ENCODE results near the gene PCID2. TPM values are rescaled to one million over a fixed set of nuclear protein-coding genes. Genes with fewer than 3 reads are reported as not detected.
A peak's percentile ranks its signal among the peaks of the same experiment; 100 is the strongest.

The PCID2 gene
- total and polyA plus RNA-seq, 2 of the 13 experiments (the other 11 are each of a cell fraction or from before 2014, with no cell fraction given) = 65.0 to 111 TPM

DNA sequence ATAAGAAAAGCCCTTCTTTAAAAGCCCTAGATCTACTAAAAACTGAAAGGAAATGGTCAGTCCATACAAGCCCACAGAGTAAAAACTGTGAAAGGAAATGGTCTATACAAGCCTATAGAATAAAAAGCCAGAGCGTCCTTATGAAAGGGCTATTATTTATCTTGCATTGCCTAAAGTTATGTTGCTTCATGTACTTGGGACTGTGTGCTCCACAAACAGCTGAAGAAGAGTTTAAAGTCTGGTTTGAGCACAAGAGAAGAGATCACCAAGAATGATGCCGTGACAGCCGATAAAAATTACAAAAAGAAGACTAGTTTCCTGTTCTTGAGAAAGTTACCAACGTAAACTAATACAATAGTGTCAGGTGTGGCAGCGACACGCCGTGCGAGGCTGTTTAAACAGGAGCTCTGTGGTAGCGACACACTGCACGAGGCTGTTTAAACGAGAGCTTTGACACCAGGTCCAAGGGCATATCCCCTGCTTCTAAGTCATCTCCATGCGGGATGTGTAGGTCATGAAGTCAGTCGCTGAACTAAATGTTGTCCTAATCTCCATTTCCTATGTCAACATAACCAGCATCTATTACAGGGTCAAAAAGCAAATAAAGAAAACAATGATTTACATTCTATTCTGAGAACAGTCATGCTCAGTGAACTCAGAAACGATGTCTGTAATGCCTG, 24.9 kb downstream of the PCID2 start (continued):
- TF ChIP-seq TCF12 (IDR thresholded peaks at IDR 0.05) (no peak), TCF12 (CRISPR knock-in tag; IDR thresholded peaks at IDR 0.05) (no peak), TAF1 (CRISPR knock-in tag; IDR thresholded peaks at IDR 0.05) (no peak), ZNF264 (CRISPR knock-in tag; IDR thresholded peaks at IDR 0.05) (peak; percentile 42; the same call in 1 of the 2 replicates), BORCS8-MEF2B (CRISPR knock-in tag; IDR thresholded peaks at IDR 0.05) (no peak), ZNF563 (CRISPR knock-in tag; IDR thresholded peaks at IDR 0.05) (0 out of 2 replicates have a peak, but pooled peaks have one; percentile 41), ZNF557 (CRISPR knock-in tag; IDR thresholded peaks at IDR 0.05) (0 out of 2 replicates have a peak, but pooled peaks have one; percentile 17), PHF5A (CRISPR knock-in tag; IDR thresholded peaks at IDR 0.05; ENCODE audit: low read depth, unreplicated experiment) (peak; percentile 17), FOXO4 (CRISPR knock-in tag; conservative IDR thresholded peaks at IDR 0.05) (no peak), KMT2B (CRISPR knock-in tag; IDR thresholded peaks at IDR 0.05) (0 out of 2 replicates have a peak, but pooled peaks have one; percentile 28), ZNF883 (CRISPR knock-in tag; IDR thresholded peaks at IDR 0.05; ENCODE audit: not compliant biosample characterization) (no peak), ZSCAN31 (CRISPR knock-in tag; IDR thresholded peaks at IDR 0.05; ENCODE audit: low read depth) (no peak)
- TF ChIP-seq, protein P1, sequence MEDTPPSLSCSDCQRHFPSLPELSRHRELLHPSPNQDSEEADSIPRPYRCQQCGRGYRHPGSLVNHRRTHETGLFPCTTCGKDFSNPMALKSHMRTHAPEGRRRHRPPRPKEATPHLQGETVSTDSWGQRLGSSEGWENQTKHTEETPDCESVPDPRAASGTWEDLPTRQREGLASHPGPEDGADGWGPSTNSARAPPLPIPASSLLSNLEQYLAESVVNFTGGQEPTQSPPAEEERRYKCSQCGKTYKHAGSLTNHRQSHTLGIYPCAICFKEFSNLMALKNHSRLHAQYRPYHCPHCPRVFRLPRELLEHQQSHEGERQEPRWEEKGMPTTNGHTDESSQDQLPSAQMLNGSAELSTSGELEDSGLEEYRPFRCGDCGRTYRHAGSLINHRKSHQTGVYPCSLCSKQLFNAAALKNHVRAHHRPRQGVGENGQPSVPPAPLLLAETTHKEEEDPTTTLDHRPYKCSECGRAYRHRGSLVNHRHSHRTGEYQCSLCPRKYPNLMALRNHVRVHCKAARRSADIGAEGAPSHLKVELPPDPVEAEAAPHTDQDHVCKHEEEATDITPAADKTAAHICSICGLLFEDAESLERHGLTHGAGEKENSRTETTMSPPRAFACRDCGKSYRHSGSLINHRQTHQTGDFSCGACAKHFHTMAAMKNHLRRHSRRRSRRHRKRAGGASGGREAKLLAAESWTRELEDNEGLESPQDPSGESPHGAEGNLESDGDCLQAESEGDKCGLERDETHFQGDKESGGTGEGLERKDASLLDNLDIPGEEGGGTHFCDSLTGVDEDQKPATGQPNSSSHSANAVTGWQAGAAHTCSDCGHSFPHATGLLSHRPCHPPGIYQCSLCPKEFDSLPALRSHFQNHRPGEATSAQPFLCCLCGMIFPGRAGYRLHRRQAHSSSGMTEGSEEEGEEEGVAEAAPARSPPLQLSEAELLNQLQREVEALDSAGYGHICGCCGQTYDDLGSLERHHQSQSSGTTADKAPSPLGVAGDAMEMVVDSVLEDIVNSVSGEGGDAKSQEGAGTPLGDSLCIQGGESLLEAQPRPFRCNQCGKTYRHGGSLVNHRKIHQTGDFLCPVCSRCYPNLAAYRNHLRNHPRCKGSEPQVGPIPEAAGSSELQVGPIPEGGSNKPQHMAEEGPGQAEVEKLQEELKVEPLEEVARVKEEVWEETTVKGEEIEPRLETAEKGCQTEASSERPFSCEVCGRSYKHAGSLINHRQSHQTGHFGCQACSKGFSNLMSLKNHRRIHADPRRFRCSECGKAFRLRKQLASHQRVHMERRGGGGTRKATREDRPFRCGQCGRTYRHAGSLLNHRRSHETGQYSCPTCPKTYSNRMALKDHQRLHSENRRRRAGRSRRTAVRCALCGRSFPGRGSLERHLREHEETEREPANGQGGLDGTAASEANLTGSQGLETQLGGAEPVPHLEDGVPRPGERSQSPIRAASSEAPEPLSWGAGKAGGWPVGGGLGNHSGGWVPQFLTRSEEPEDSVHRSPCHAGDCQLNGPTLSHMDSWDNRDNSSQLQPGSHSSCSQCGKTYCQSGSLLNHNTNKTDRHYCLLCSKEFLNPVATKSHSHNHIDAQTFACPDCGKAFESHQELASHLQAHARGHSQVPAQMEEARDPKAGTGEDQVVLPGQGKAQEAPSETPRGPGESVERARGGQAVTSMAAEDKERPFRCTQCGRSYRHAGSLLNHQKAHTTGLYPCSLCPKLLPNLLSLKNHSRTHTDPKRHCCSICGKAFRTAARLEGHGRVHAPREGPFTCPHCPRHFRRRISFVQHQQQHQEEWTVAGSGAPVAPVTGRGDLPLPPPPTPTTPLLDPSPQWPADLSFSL (CRISPR knock-in tag; IDR thresholded peaks at IDR 0.05) = no peak
- TF ChIP-seq, protein P2, sequence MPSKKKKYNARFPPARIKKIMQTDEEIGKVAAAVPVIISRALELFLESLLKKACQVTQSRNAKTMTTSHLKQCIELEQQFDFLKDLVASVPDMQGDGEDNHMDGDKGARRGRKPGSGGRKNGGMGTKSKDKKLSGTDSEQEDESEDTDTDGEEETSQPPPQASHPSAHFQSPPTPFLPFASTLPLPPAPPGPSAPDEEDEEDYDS (CRISPR knock-in tag; IDR thresholded peaks at IDR 0.05) = no peak
- TF ChIP-seq, protein P3, sequence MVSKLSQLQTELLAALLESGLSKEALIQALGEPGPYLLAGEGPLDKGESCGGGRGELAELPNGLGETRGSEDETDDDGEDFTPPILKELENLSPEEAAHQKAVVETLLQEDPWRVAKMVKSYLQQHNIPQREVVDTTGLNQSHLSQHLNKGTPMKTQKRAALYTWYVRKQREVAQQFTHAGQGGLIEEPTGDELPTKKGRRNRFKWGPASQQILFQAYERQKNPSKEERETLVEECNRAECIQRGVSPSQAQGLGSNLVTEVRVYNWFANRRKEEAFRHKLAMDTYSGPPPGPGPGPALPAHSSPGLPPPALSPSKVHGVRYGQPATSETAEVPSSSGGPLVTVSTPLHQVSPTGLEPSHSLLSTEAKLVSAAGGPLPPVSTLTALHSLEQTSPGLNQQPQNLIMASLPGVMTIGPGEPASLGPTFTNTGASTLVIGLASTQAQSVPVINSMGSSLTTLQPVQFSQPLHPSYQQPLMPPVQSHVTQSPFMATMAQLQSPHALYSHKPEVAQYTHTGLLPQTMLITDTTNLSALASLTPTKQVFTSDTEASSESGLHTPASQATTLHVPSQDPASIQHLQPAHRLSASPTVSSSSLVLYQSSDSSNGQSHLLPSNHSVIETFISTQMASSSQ (IDR thresholded peaks at IDR 0.05; ENCODE audit: low read depth) = no peak
- TF ChIP-seq, protein P3 (CRISPR knock-in tag; IDR thresholded peaks at IDR 0.05; ENCODE audit: borderline replicate concordance) = peak; percentile 14; the same call in 1 of the 2 replicates

All from HepG2 (cell line).